Neutrophil (primary cell): ENCODE measurements around the gene KRTAP1-4.
"Not testable (repeated sequence)": the region's sequence is repeated elsewhere in the genome, so short reads cannot be mapped to it uniquely, and the experiment has no call there.

Experiments used
- H3K27ac ChIP-seq: fragments of 200-600 bp; sonication (generic); 2 replicates; pipeline ENCODE4 v1.5.1; 2016; ENCODE audit warnings: mild to moderate bottlenecking, moderate library complexity
- H3K27me3 ChIP-seq: fragments of 200-600 bp; sonication (generic); 2 replicates; pipeline ENCODE4 v1.6.0; 2016; ENCODE audit warnings: mild to moderate bottlenecking
- H3K36me3 ChIP-seq: fragments of 200-600 bp; sonication (generic); 2 replicates; pipeline ENCODE4 v1.5.1; 2017
- H3K4me1 ChIP-seq, 2 experiments: fragments of 200-600 bp in 1 of 2; sonication (generic) in 1 of 2; 1 replicate in 1 of 2; 2 replicates in 1 of 2; pipeline versions ENCODE4 v1.5.1 to v1.6.1; 2013 to 2016; ENCODE audit warnings: low read depth in 1 of 2, low read length in 1 of 2, mild to moderate bottlenecking in 1 of 2, moderate library complexity in 1 of 2; ENCODE audit not compliant: control insufficient read depth in 1 of 2, insufficient read depth in 1 of 2
- H3K4me3 ChIP-seq, 2 experiments: fragments of 200-600 bp in 1 of 2; sonication (generic) in 1 of 2; 1 replicate in 1 of 2; 2 replicates in 1 of 2; pipeline ENCODE4 v1.5.1; 2013 to 2016; ENCODE audit warnings: low read depth in 1 of 2, low read length in 1 of 2, mild to moderate bottlenecking in 1 of 2, moderate library complexity in 1 of 2
- H3K9me3 ChIP-seq: fragments of 200-600 bp; sonication (generic); 2 replicates; pipeline ENCODE4 v1.5.1; 2016
- CTCF ChIP-seq: fragments of 200-600 bp; sonication (generic); IDR thresholded peaks from 2 replicates; pipeline ENCODE4 v1.5.1; 2016; ENCODE audit warnings: antibody characterized with exemption

The KRTAP1-4 gene

GRCh38 chr17:41060052-41060604 lies 30.1 kb upstream of the KRTAP1-4 start, which contains the start of gene KRTAP2-3:
TSS of gene KRTAP2-3 (minus strand) at chr17:41060114. CDS start at chr17:41060050, 64 bp downstream.
- no peak within 1 kb of the TSS for H3K27ac ChIP-seq

GRCh38 chr17:41059276-41060051 lies 29.5 kb upstream of the KRTAP1-4 start:
- H3K27me3 ChIP-seq: peaks cover 89% of the 10 kb centered on the region
- not testable (repeated sequence) for H3K4me3 ChIP-seq, H3K36me3 ChIP-seq, H3K9me3 ChIP-seq, H3K27ac ChIP-seq, H3K4me1 ChIP-seq

More at GRCh38 chr17:41060052-41060604, 30.1 kb upstream of the KRTAP1-4 start, which contains the start of gene KRTAP2-3:
- no peaks in the 10 kb centered on the region for H3K9me3 ChIP-seq
- peaks cover 95% of the 10 kb centered on the region for H3K27me3 ChIP-seq
- TF ChIP-seq CTCF: no peak
- no peaks in the 10 kb centered on the region for H3K36me3 ChIP-seq
- no peak within 1 kb of the TSS for H3K4me3 ChIP-seq
- no peaks in the 10 kb centered on the region for H3K4me1 ChIP-seq

- no peak overlapping the region for H3K4me3 ChIP-seq
- H3K27ac ChIP-seq: no peak overlapping the region
- H3K4me1 ChIP-seq: no peaks in the 10 kb centered on the region
- H3K36me3 ChIP-seq: no peaks in the 10 kb centered on the region
- H3K9me3 ChIP-seq: no peaks in the 10 kb centered on the region
- peaks cover 83% of the 10 kb centered on the region for H3K27me3 ChIP-seq
- TF ChIP-seq CTCF: no peak
Observed at GRCh38 chr17:41058741-41059140, 28.7 kb upstream of the KRTAP1-4 start.

- no peaks in the 10 kb centered on the region for H3K4me1 ChIP-seq
- no peaks in the 10 kb centered on the region for H3K36me3 ChIP-seq
- H3K27me3 ChIP-seq: peaks cover 71% of the 10 kb centered on the region
- TF ChIP-seq CTCF: no peak
- H3K27ac ChIP-seq: no peak overlapping the region
- no peak overlapping the region for H3K4me3 ChIP-seq
- H3K9me3 ChIP-seq: no peaks in the 10 kb centered on the region
Observed at GRCh38 chr17:41057547-41057946, 27.6 kb upstream of the KRTAP1-4 start.

- H3K36me3 ChIP-seq, H3K27ac ChIP-seq, H3K4me1 ChIP-seq, H3K9me3 ChIP-seq, H3K4me3 ChIP-seq: not testable (repeated sequence)
- peaks cover 50% of the 10 kb centered on the region for H3K27me3 ChIP-seq
Observed at GRCh38 chr17:41055130-41055529, 25.1 kb upstream of the KRTAP1-4 start, which contains the start of gene KRTAP2-2. TSS of gene KRTAP2-2 (minus strand) at chr17:41055230. CDS start at chr17:41055211, 19 bp downstream.

GRCh38 chr17:41054556-41054955 lies 24.6 kb upstream of the KRTAP1-4 start:
- H3K36me3 ChIP-seq, H3K4me1 ChIP-seq, H3K4me3 ChIP-seq, H3K27ac ChIP-seq, H3K9me3 ChIP-seq: not testable (repeated sequence)
- H3K27me3 ChIP-seq: peaks cover 51% of the 10 kb centered on the region

GRCh38 chr17:41054025-41054424 lies 24.0 kb upstream of the KRTAP1-4 start:
- H3K4me1 ChIP-seq: no peaks in the 10 kb centered on the region
- TF ChIP-seq CTCF: no peak
- H3K36me3 ChIP-seq: no peaks in the 10 kb centered on the region
- H3K9me3 ChIP-seq: no peaks in the 10 kb centered on the region
- no peak overlapping the region for H3K27ac ChIP-seq
- no peak overlapping the region for H3K4me3 ChIP-seq
- H3K27me3 ChIP-seq: peaks cover 49% of the 10 kb centered on the region
